Activated T-helper 2 cell treated with anti-CD3 and anti-CD28 coated beads, Interferon-gamma antibody, Interleukin-2, Interleukin-4, amounts not matched to agents 10 μg/mL and 5 μg/mL and 100 μg/mL, durations not matched to agents 14 hours and 24 hours and 36 hours (primary cell): Measurements from ENCODE around the gene INTS15. TPM values are rescaled to one million over a fixed set of nuclear protein-coding genes. Genes with fewer than 3 reads are reported as not detected.

ENCODE experiments used
- DNase-seq: peaks from one replicate; pipeline ENCODE4 v3.0.0; 2021; ENCODE audit warnings: low spot score
- H3K27ac Mint-ChIP-seq: one replicate; pipeline ENCODE4 v1.8.0; 2021; ENCODE audit warnings: mixed read lengths
- H3K27me3 Mint-ChIP-seq: one replicate; pipeline ENCODE4 v1.8.0; 2021; ENCODE audit warnings: low read depth, mixed read lengths
- H3K36me3 Mint-ChIP-seq: one replicate; pipeline ENCODE4 v1.8.0; 2021; ENCODE audit warnings: low read depth, mixed read lengths
- H3K4me1 Mint-ChIP-seq: one replicate; pipeline ENCODE4 v1.8.0; 2021; ENCODE audit warnings: low read depth, mixed read lengths
- H3K4me3 Mint-ChIP-seq: one replicate; pipeline ENCODE4 v1.8.0; 2021; ENCODE audit warnings: low read depth, mild to moderate bottlenecking, moderate library complexity, mixed read lengths
- H3K9me3 Mint-ChIP-seq: one replicate; pipeline ENCODE4 v1.8.0; 2021; ENCODE audit warnings: mixed read lengths
- intact Hi-C: fragments of 100-400 bp; cut with micrococcal nuclease; formaldehyde crosslinking; loops from one replicate; pipeline ENCODE4 v1.15.1; 2023
- total RNA-seq: library from RNA; stranded (reverse); gene quantifications from 2 replicates; pipeline ENCODE4 v1.2.3, GENCODE V29; 2022

INTS15 gene
- 41.1 and 42.1 TPM in 2 replicates for total RNA-seq

- H3K4me1 Mint-ChIP-seq, result peaks cover 12% of the 10 kb centered on the region
- peak; percentile 80 for DNase-seq
These were observed at the start of gene INTS15 for GRCh38 chr7:6589829-6590644. INTS15 (plus strand) TSS chr7:6590021; CDS start chr7:6590284, 263 bp downstream.

GRCh38 chr7:6542368-6542767 is 47.5 kb upstream of the INTS15 start:
- H3K4me3 Mint-ChIP-seq, result no peak overlapping the region
- no peaks in the 10 kb centered on the region for H3K4me1 Mint-ChIP-seq
- peaks cover 4% of the 10 kb centered on the region for H3K27me3 Mint-ChIP-seq
- H3K27ac Mint-ChIP-seq, result no peak overlapping the region
- DNase-seq, result no peak
- no peaks in the 10 kb centered on the region for H3K9me3 Mint-ChIP-seq
- intact Hi-C loops, result no loop called here
- no peaks in the 10 kb centered on the region for H3K36me3 Mint-ChIP-seq

More at GRCh38 chr7:6589829-6590644, at the start of gene INTS15:
- no peaks in the 10 kb centered on the region for H3K9me3 Mint-ChIP-seq
- H3K27ac Mint-ChIP-seq, result peak within 1 kb of the TSS; percentile 90
- peak within 1 kb of the TSS; percentile 96 for H3K4me3 Mint-ChIP-seq
- H3K27me3 Mint-ChIP-seq, result no peaks in the 10 kb centered on the region
- peaks cover 60% of the 10 kb centered on the region for H3K36me3 Mint-ChIP-seq
- intact Hi-C loops, result loop anchor here (1.0 to 5.0 kb wide), 3 partner anchors 13 to 267 kb away; partner anchors contain the start of genes ZDHHC4 and ZNF316

DNA sequence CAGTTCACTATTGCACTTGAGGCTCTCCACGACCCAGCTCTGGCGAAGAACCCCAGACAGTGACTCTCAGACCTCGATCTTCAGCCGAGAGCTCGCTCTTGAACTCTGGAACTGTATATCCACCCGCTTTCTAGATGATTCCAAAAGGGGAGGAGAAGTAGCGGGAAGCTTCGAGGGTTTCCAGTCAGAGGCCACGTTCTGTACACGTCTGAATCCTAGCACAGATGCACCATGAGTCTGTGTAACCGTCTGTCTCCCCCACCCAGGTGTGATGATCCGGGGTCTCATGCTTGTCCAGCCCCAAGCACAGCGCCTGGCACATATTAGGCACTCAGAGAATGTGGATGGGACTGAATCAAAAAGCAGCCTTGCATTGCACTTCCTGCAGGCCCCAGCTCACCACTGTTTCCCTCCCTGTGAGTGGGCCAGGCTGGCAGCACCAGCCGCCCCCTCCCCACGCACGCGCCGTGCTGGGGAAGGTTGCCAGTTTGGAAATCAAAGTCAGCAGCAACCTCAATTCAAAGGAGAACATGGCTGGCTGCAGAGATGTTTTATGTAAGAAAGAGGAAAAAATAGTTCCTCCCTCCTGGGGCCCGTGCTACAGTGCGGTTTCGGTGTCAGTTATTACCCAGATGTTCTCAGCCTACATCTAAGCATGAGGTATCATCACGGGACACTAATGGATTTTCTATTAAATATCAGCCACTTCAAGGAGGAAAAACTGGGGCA is 44.3 kb upstream of the INTS15 start:
- intact Hi-C loops, result no loop called here
- H3K27ac Mint-ChIP-seq, result no peak overlapping the region
- no peaks in the 10 kb centered on the region for H3K27me3 Mint-ChIP-seq
- DNase-seq, result no peak
- H3K36me3 Mint-ChIP-seq, result no peaks in the 10 kb centered on the region
- no peaks in the 10 kb centered on the region for H3K9me3 Mint-ChIP-seq
- H3K4me3 Mint-ChIP-seq, result no peak overlapping the region
- no peaks in the 10 kb centered on the region for H3K4me1 Mint-ChIP-seq

DNA sequence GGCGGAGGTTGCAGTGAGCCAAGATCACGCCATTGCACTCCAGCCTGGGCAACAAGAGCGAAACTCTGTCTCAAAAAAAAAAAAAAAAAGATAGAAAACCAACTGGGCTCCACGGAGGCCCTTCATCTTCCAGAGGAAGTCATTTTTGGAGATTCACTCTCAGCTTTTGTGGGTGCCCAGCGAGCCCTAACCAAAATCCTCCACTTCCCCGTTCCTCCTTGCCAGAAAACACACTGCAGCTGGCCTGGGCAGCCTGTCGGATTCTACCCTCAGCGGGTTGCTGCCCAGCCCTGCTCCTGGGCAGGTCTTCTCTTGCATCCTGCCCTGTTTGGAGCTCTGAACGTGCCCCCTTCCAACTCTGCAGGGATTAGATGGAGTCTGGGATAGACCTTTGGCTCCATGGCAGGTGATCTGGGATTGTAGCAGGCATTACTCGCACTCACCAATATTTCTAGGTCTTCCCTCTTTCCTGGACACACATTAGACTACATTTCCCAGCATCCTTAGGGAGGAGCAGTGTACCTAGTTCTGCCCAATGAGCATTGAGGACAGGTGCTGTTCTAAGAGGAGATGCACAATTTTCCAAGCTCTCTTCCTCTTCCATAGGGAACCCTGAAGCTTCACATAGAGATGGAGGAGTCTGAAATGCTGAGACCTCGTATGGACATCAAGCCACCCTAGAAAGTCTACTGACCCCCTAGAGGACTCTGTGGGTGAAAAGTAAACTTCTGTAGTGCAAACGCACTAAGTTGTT is 43.1 kb upstream of the INTS15 start:
- H3K4me1 Mint-ChIP-seq, result no peaks in the 10 kb centered on the region
- H3K27ac Mint-ChIP-seq, result no peak overlapping the region
- no peak for DNase-seq
- H3K4me3 Mint-ChIP-seq, result no peak overlapping the region
- intact Hi-C loops, result no loop called here
- no peaks in the 10 kb centered on the region for H3K27me3 Mint-ChIP-seq
- no peaks in the 10 kb centered on the region for H3K9me3 Mint-ChIP-seq
- no peaks in the 10 kb centered on the region for H3K36me3 Mint-ChIP-seq

DNA sequence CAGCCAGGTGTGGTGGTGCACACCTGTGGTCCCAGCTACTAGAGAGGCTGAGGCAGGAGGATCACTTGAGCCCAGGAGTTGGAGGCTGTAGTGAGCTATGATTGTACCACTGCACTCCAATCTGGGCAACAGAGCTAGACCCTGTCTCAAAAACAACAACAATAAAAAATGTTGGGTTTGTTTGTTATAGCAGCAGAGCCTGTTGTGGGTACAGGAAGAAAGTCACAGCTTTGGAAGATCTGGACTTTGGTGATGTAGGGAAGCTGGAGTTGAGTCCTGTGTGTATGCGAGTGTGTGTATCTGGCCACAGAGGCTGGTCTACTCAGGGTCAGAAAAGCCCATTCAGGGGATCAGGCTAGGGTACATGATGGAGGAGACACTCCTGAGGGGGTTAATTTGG is 42.4 kb upstream of the INTS15 start:
- Mint-ChIP-seq H3K9me3 (no peaks in the 10 kb centered on the region), H3K36me3 (no peaks in the 10 kb centered on the region), H3K27me3 (no peaks in the 10 kb centered on the region), H3K27ac (no peak overlapping the region), H3K4me3 (no peak overlapping the region), H3K4me1 (no peaks in the 10 kb centered on the region)
- DNase-seq, result no peak
- intact Hi-C loops, result no loop called here

DNA sequence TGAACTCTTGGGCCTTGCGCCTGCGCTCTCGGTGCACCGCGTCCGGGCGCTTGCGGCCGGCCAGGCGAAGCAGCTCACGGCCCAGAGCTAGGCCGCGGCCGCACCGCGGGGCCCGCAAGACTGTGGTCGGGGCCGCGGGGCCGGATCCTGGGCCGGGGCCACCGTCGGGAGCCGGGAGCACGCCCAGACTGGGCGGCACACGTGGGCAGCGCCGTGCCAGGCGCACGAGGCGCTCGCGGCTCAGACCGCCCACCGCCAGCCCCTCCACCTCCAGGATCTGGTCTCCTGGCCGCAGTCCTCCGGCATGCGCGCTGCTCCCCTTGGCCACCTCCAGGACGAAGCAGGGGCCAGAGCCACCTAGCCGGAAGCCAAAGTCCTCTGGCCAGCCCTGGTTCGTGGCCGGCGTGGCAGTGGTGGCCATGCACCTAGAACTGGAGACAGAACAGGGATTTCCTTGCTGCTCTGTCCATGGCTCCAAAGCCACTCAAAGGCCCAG is 38.8 kb upstream of the INTS15 start, which contains the start of gene GRID2IP:
GRID2IP (minus strand) TSS at position 446 of the 496 bp plus-strand sequence; CDS start at position 421, 25 bp downstream.
- Mint-ChIP-seq H3K9me3 (no peaks in the 10 kb centered on the region), H3K4me3 (no peak within 1 kb of the TSS)

GRCh38 chr7:6553448-6554044 is 36.3 kb upstream of the INTS15 start:
- H3K36me3 Mint-ChIP-seq, result no peaks in the 10 kb centered on the region
- H3K27ac Mint-ChIP-seq, result no peak overlapping the region
- no peaks in the 10 kb centered on the region for H3K27me3 Mint-ChIP-seq
- H3K9me3 Mint-ChIP-seq, result no peaks in the 10 kb centered on the region
- peaks cover 6% of the 10 kb centered on the region for H3K4me1 Mint-ChIP-seq
- intact Hi-C loops, result no loop called here
- H3K4me3 Mint-ChIP-seq, result no peak overlapping the region
- no peak for DNase-seq

More for the DNA sequence above, 38.8 kb upstream of the INTS15 start, which contains the start of gene GRID2IP:
- Mint-ChIP-seq H3K36me3 (no peaks in the 10 kb centered on the region), H3K27me3 (no peaks in the 10 kb centered on the region), H3K27ac (no peak within 1 kb of the TSS), H3K4me1 (peaks cover 6% of the 10 kb centered on the region)
- intact Hi-C loops, result no loop called here
- no peak for DNase-seq

GRCh38 chr7:6554848-6555247 is 35.0 kb upstream of the INTS15 start:
- DNase-seq, result no peak
- intact Hi-C loops, result no loop called here
- Mint-ChIP-seq H3K4me3 (no peak overlapping the region), H3K36me3 (no peaks in the 10 kb centered on the region), H3K4me1 (peaks cover 6% of the 10 kb centered on the region), H3K9me3 (no peaks in the 10 kb centered on the region), H3K27ac (peak overlapping the region; percentile 58), H3K27me3 (no peaks in the 10 kb centered on the region)

- no peak for DNase-seq
These were observed 33.6 kb upstream of the INTS15 start for GRCh38 chr7:6556196-6556595.

DNA sequence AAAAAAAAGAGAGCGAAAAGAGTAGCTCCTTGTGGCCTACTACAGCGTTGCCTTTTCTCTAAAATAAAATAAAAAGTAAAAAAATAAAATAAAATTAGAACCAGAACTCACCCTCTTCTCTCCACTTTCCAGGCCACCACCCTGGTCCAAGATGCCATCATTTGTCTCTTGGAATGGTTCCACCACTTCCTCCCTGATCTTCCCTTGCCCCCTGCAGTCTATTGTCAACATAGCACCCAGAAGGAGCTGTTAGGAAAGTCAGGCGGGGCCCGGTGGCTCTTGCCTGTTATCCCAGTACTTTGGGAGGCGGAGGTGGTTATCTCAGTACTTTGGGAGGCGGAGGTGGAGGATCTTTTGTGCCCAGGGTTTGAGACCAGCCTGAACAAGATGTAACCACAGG is 31.0 kb upstream of the INTS15 start:
- intact Hi-C loops, result no loop called here
- Mint-ChIP-seq H3K4me1 (peaks cover 6% of the 10 kb centered on the region), H3K27ac (no peak overlapping the region), H3K36me3 (no peaks in the 10 kb centered on the region), H3K27me3 (no peaks in the 10 kb centered on the region), H3K4me3 (no peak overlapping the region), H3K9me3 (no peaks in the 10 kb centered on the region)
- no peak for DNase-seq

More at GRCh38 chr7:6556196-6556595, 33.6 kb upstream of the INTS15 start:
- no peak overlapping the region for H3K27ac Mint-ChIP-seq
- no peaks in the 10 kb centered on the region for H3K9me3 Mint-ChIP-seq
- no peaks in the 10 kb centered on the region for H3K36me3 Mint-ChIP-seq
- peaks cover 6% of the 10 kb centered on the region for H3K4me1 Mint-ChIP-seq
- no peak overlapping the region for H3K4me3 Mint-ChIP-seq
- no peaks in the 10 kb centered on the region for H3K27me3 Mint-ChIP-seq
- intact Hi-C loops, result no loop called here

- Mint-ChIP-seq H3K9me3 (no peaks in the 10 kb centered on the region), H3K4me1 (peaks cover 2% of the 10 kb centered on the region), H3K27ac (no peak overlapping the region), H3K27me3 (no peaks in the 10 kb centered on the region), H3K4me3 (no peak overlapping the region), H3K36me3 (no peaks in the 10 kb centered on the region)
- no peak for DNase-seq
- intact Hi-C loops, result no loop called here
These were observed 29.9 kb upstream of the INTS15 start for GRCh38 chr7:6559896-6560295.

DNA sequence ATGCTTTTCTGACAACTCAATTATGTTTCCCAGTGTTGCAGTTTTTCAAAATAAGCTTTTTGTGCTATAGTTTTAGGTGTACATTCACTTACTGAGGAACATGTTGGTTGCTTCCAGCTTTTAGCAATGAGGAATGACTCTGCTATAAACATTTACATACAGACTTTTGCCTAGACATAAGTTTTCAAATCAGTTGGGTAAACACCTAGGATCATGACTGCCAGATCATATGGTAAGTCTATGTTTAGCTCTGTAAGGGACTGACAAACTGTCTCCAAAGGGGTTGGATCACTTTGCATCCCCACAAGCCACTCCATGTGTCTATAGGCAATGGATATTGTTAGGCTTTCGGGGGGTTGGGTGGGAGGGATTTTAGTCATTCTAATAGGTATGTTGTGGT is 27.7 kb upstream of the INTS15 start:
- no peaks in the 10 kb centered on the region for H3K9me3 Mint-ChIP-seq
- H3K27me3 Mint-ChIP-seq, result no peaks in the 10 kb centered on the region
- H3K4me1 Mint-ChIP-seq, result no peaks in the 10 kb centered on the region
- intact Hi-C loops, result no loop called here
- H3K27ac Mint-ChIP-seq, result no peak overlapping the region
- H3K36me3 Mint-ChIP-seq, result no peaks in the 10 kb centered on the region
- DNase-seq, result no peak
- no peak overlapping the region for H3K4me3 Mint-ChIP-seq
